ENCODE data around the gene VANGL1. TPM values are rescaled to one million over a fixed set of nuclear protein-coding genes. Genes with fewer than 3 reads are reported as not detected.

Gene VANGL1
- total RNA-seq, 1 donor from 2014 or later = 5.9 TPM

- Histone ChIP-seq H3K4me1 (peaks cover 65% of the 10 kb centered on the region), H3K27ac (replicated peaks) (no peak overlapping the region), H3K27me3 (ENCODE audit: low read depth) (no peaks in the 10 kb centered on the region), H3K9me3 (replicated peaks) (no peaks in the 10 kb centered on the region), H3K4me3 (no peak overlapping the region), H3K36me3 (peaks cover 2% of the 10 kb centered on the region)
- TF ChIP-seq CTCF (IDR thresholded peaks at IDR 0.05; ENCODE audit: borderline replicate concordance) = no peak
- no peak for DNase-seq
- intact Hi-C loops (cut with micrococcal nuclease) = no loop called here
These were observed 5.3 kb downstream of the VANGL1 start for GRCh38 chr1:115647047-115647446.

- intact Hi-C loops (cut with micrococcal nuclease) = no loop called here
- H3K9me3 ChIP-seq (replicated peaks) = no peaks in the 10 kb centered on the region
- H3K4me1 ChIP-seq = peaks cover 62% of the 10 kb centered on the region
- peaks cover 7% of the 10 kb centered on the region for H3K36me3 ChIP-seq
- H3K27ac ChIP-seq (replicated peaks) = no peak overlapping the region
- H3K4me3 ChIP-seq = no peak overlapping the region
- H3K27me3 ChIP-seq (ENCODE audit: low read depth) = no peaks in the 10 kb centered on the region
- no peak for TF ChIP-seq CTCF (IDR thresholded peaks at IDR 0.05; ENCODE audit: borderline replicate concordance)
- no peak for DNase-seq
These were observed 5.7 kb downstream of the VANGL1 start for GRCh38 chr1:115647507-115647906.

- Histone ChIP-seq H3K27ac (replicated peaks) (no peak overlapping the region), H3K4me3 (no peak overlapping the region), H3K4me1 (peaks cover 61% of the 10 kb centered on the region), H3K9me3 (replicated peaks) (no peaks in the 10 kb centered on the region), H3K36me3 (peaks cover 8% of the 10 kb centered on the region), H3K27me3 (ENCODE audit: low read depth) (no peaks in the 10 kb centered on the region)
- intact Hi-C loops (cut with micrococcal nuclease) = no loop called here
- no peak for TF ChIP-seq CTCF (IDR thresholded peaks at IDR 0.05; ENCODE audit: borderline replicate concordance)
- DNase-seq = no peak
These were observed 6.3 kb downstream of the VANGL1 start for GRCh38 chr1:115647919-115648650.

- TF ChIP-seq CTCF (IDR thresholded peaks at IDR 0.05; ENCODE audit: borderline replicate concordance) = no peak
- Histone ChIP-seq H3K27me3 (ENCODE audit: low read depth) (no peaks in the 10 kb centered on the region), H3K4me1 (peaks cover 58% of the 10 kb centered on the region), H3K36me3 (peaks cover 10% of the 10 kb centered on the region), H3K4me3 (no peak overlapping the region), H3K9me3 (replicated peaks) (no peaks in the 10 kb centered on the region), H3K27ac (replicated peaks) (no peak overlapping the region)
- DNase-seq = no peak
- intact Hi-C loops (cut with micrococcal nuclease) = no loop called here
These were observed 7.2 kb downstream of the VANGL1 start for GRCh38 chr1:115648717-115649691.

GRCh38 chr1:115649964-115650363 is 8.2 kb downstream of the VANGL1 start:
- H3K27ac ChIP-seq (replicated peaks) = no peak overlapping the region
- H3K4me3 ChIP-seq = no peak overlapping the region
- TF ChIP-seq CTCF (IDR thresholded peaks at IDR 0.05; ENCODE audit: borderline replicate concordance) = no peak
- no peak for DNase-seq
- H3K36me3 ChIP-seq = peaks cover 10% of the 10 kb centered on the region
- peaks cover 66% of the 10 kb centered on the region for H3K4me1 ChIP-seq
- intact Hi-C loops (cut with micrococcal nuclease) = no loop called here
- H3K9me3 ChIP-seq (replicated peaks) = no peaks in the 10 kb centered on the region
- no peaks in the 10 kb centered on the region for H3K27me3 ChIP-seq (ENCODE audit: low read depth)

Measured in left ventricle myocardium inferior (tissue), 1 donor.